CD8-positive, alpha-beta memory T cell (primary cell): ENCODE data around the gene TIMM22. TPM values are rescaled to one million over a fixed set of nuclear protein-coding genes. Genes with fewer than 3 reads are reported as not detected.

Experiments
- CTCF ChIA-PET: fragments of 350-600 bp; sonication (Branson Sonifier 250); formaldehyde crosslinking; loops from one replicate; lab custom pipeline; 2021; ENCODE audit warnings: antibody characterized with exemption; lab: Charles Lee
- POLR2A ChIA-PET: fragments of 350-600 bp; sonication (Branson Sonifier 250); formaldehyde crosslinking; loops from one replicate; lab custom pipeline; 2021; ENCODE audit warnings: antibody characterized with exemption; lab: Charles Lee
- DNase-seq, 5 donors: peaks; one replicate each; pipeline versions ENCODE4 v3.0.0 to v3.0.0-alpha.2; 2020 to 2022; ENCODE audit warnings: mixed read lengths in 1 of 5
- H3K27ac ChIP-seq: one replicate; pipeline ENCODE4 v1.7.0; 2013; ENCODE audit warnings: low read depth, mild to moderate bottlenecking, low read length, moderate library complexity
- H3K27me3 ChIP-seq: 2 replicates; pipeline ENCODE4 v1.7.0; 2013; ENCODE audit warnings: low read length, mild to moderate bottlenecking; ENCODE audit not compliant: insufficient read depth, poor library complexity, severe bottlenecking
- H3K36me3 ChIP-seq: 2 replicates; pipeline ENCODE4 v1.7.0; 2013; ENCODE audit warnings: mild to moderate bottlenecking, low read length, moderate library complexity; ENCODE audit not compliant: insufficient read depth
- H3K4me1 ChIP-seq: 2 replicates; pipeline ENCODE4 v1.7.0; 2013; ENCODE audit warnings: mild to moderate bottlenecking, low read length, moderate library complexity; ENCODE audit not compliant: insufficient read depth
- H3K4me3 ChIP-seq: 2 replicates; pipeline ENCODE4 v1.7.0; 2013; ENCODE audit warnings: mild to moderate bottlenecking, low read length
- H3K9me3 ChIP-seq: 2 replicates; pipeline ENCODE4 v1.7.0; 2013; ENCODE audit warnings: mild to moderate bottlenecking, low read length
- H3K27ac Mint-ChIP-seq, 8 donors: one replicate each; pipeline ENCODE4 v1.8.0; 2020 to 2021; ENCODE audit warnings: mixed read lengths in 8 of 8, mild to moderate bottlenecking in 6 of 8, inconsistent platforms in 3 of 8, moderate library complexity in 3 of 8
- H3K27me3 Mint-ChIP-seq, 2 donors: one replicate each; pipeline ENCODE4 v1.8.0; 2020 to 2021; ENCODE audit warnings: mixed read lengths in 2 of 2, mild to moderate bottlenecking in 1 of 2, moderate library complexity in 1 of 2
- H3K36me3 Mint-ChIP-seq, 3 donors: one replicate each; pipeline ENCODE4 v1.8.0; 2020 to 2021; ENCODE audit warnings: mixed read lengths in 3 of 3, inconsistent platforms in 1 of 3, mild to moderate bottlenecking in 1 of 3
- H3K4me1 Mint-ChIP-seq, 3 donors: one replicate each; pipeline ENCODE4 v1.8.0; 2020 to 2021; ENCODE audit warnings: mixed read lengths in 3 of 3, inconsistent platforms in 1 of 3, mild to moderate bottlenecking in 1 of 3
- H3K4me3 Mint-ChIP-seq, 7 donors: one replicate each; pipeline ENCODE4 v1.8.0; 2020 to 2021; ENCODE audit warnings: mixed read lengths in 7 of 7, mild to moderate bottlenecking in 6 of 7, moderate library complexity in 4 of 7, inconsistent platforms in 2 of 7
- H3K9me3 Mint-ChIP-seq, 5 donors: one replicate each; pipeline ENCODE4 v1.8.0; 2020 to 2022; ENCODE audit warnings: mixed read lengths in 5 of 5, mild to moderate bottlenecking in 3 of 5, moderate library complexity in 2 of 5, inconsistent platforms in 1 of 5
- polyA plus RNA-seq: library from polyadenylated mRNA; unstranded; fragments of 300-500 nt; fragmentation: Illumina TruSeq; gene quantifications from one replicate; pipeline ENCODE4 v1.2.3, GENCODE V29; 2021
- total RNA-seq, 2 experiments: library from RNA; stranded (reverse); gene quantifications; one replicate each; pipeline ENCODE4 v1.2.3, GENCODE V29; 2021

Gene TIMM22
- total and polyA plus RNA-seq, 3 experiments from 2014 or later: 19.9 to 29.2 (median 21.5) TPM

DNA sequence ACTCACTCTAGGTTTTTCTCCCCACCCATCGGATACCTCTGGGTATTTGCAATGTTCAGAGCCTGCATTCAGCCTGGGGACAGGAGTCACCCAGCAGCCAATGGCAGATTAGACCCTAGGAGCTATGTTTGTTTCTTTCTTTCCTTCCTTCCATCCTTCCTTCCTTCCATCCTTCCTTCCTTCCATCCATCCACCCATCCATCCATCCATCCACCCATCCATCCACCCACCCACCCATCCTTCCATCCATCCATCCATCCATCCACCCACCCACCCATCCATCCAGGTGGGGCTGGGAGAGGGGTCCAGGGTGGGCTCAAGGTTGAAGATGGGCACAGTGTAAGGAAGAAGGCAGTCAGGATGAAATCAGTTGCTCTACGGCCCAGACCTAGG lies 39.9 kb downstream of the TIMM22 start:
- ChIA-PET CTCF (no interaction called here), POLR2A (no interaction called here)

DNA sequence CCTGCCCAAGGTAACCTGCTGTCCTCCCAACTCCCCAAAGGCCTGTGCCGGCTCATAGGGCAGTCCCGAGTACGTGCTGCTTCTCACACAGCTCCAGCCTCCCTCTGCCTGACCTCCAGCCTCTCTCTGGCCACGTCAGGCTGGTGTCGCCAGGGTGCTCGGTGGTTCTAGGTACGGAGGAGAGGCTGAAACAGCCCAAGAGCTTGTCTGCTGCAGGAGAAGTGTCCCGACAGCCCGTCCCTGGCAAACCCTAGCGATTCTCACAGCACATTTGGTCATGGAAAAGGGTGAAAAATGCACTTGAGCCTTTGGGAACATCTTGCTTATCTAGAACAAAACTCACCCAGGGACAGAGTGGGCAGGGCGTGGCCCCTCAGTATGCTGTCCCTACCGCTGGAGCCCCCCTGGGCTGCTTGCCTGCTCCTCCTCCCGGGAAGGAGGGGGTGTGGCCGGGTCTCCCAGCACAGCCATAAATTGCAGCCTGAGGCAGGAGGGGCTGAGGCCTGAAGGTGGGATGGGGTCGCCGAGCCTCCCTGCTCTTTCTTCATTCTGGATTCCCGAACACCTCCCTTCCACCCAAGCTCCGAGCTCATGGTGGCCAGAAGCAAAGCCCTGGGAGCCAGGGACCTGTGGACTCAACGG lies 40.4 kb downstream of the TIMM22 start:
- Mint-ChIP-seq H3K27ac (peak overlapping the region in 1 of 8 donors; percentile 91), H3K4me3 (no peak overlapping the region), H3K27me3 (no peaks in the 10 kb centered on the region), H3K36me3 (peaks cover 0 to 41% (median 4%) of the 10 kb centered on the region in 3 donors), H3K4me1 (peaks cover 0 to 4% (median 2%) of the 10 kb centered on the region in 3 donors), H3K9me3 (no peaks in the 10 kb centered on the region)
- ChIA-PET POLR2A (no interaction called here), CTCF (interaction anchor here (1.0 kb wide), 1 partner anchor 11 kb away, joined by 3 read pairs; no protein-coding TSS in a partner anchor)
- no peak overlapping the region for H3K27ac ChIP-seq
- no peak overlapping the region for H3K4me3 ChIP-seq
- no peaks in the 10 kb centered on the region for H3K4me1 ChIP-seq
- no peaks in the 10 kb centered on the region for H3K9me3 ChIP-seq
- peaks cover 4% of the 10 kb centered on the region for H3K36me3 ChIP-seq
- no peak for DNase-seq
- H3K27me3 ChIP-seq: no peaks in the 10 kb centered on the region

More for the DNA sequence above, 39.9 kb downstream of the TIMM22 start:
- DNase-seq: no peak
- Histone ChIP-seq H3K36me3 (peaks cover 4% of the 10 kb centered on the region), H3K27ac (no peak overlapping the region), H3K9me3 (no peaks in the 10 kb centered on the region), H3K4me3 (no peak overlapping the region), H3K27me3 (no peaks in the 10 kb centered on the region), H3K4me1 (no peaks in the 10 kb centered on the region)
- H3K27ac Mint-ChIP-seq: peak overlapping the region in 5 of 8 donors; percentile 23 to 91 (median 57)
- H3K4me3 Mint-ChIP-seq: no peak overlapping the region
- H3K4me1 Mint-ChIP-seq: peaks cover 0 to 4% (median under 1%) of the 10 kb centered on the region in 3 donors
- H3K9me3 Mint-ChIP-seq: no peaks in the 10 kb centered on the region
- H3K27me3 Mint-ChIP-seq: no peaks in the 10 kb centered on the region
- peaks cover 0 to 36% (median under 1%) of the 10 kb centered on the region in 3 donors for H3K36me3 Mint-ChIP-seq

DNA sequence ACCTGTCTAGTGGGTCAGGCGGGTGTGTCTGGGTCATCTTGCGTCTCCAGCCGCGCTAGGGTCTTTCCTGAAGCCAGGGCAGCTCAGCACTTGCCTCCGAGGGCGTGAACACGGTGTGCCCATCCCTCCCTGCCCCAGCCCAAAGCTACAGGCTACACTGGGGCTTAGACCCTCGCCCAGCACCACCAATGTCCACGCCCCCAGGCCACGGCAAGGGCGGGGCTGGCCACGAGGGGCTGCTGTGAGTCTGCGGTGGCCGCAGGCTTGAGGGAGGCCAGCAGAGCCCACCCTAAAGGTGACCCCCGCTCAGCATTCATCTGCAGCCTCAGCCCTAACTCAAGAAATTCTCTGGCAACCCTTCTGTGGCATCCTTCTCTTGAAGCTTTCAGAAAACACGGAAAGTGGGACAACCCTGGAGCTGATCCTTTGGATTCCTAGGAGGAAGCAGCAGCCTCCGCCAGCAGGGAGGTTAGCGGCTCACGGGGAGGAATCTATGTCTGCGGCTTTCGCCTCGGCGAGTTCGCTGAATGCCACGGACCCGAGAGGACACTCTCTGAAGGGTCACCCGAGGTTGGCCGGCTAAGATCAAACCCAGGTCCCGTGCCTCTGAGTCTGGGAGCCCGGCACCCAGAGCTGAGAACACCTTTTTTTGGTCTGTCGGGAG lies 41.7 kb downstream of the TIMM22 start:
- Histone ChIP-seq H3K36me3 (peaks cover 4% of the 10 kb centered on the region), H3K27me3 (no peaks in the 10 kb centered on the region), H3K4me1 (no peaks in the 10 kb centered on the region), H3K4me3 (no peak overlapping the region), H3K9me3 (no peaks in the 10 kb centered on the region), H3K27ac (no peak overlapping the region)
- POLR2A ChIA-PET: no interaction called here
- Mint-ChIP-seq H3K4me1 (peaks cover 0 to 5% (median 4%) of the 10 kb centered on the region in 3 donors), H3K36me3 (peaks cover 0 to 37% (median 8%) of the 10 kb centered on the region in 3 donors), H3K9me3 (no peaks in the 10 kb centered on the region), H3K27ac (peak overlapping the region in 1 of 8 donors; percentile 38), H3K27me3 (no peaks in the 10 kb centered on the region), H3K4me3 (no peak overlapping the region)
- DNase-seq: no peak
- CTCF ChIA-PET: interaction anchor here (1.0 kb wide), 1 partner anchor 10 kb away, joined by 3 read pairs; no protein-coding TSS in a partner anchor

DNA sequence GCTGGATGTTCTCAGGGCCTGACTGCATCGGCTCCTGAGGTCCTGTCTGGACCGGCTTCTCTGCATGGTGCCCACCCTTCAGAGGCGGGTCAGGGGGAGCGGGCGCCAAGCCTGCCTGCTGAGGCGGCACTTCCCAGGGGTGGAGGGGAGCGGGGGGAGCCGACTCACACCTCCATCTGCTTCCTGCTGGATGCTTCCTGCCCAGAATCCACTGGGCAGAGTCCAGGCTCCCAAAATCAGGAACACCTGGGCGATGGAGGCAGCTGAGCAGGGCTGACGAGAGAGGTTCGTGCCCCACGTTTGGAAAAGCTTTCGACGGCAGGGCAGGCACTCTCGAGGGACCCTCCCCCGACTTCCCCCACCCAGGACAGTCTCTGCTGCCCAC lies 42.2 kb downstream of the TIMM22 start:
- Histone ChIP-seq H3K4me3 (no peak overlapping the region), H3K27ac (no peak overlapping the region), H3K27me3 (no peaks in the 10 kb centered on the region), H3K9me3 (no peaks in the 10 kb centered on the region), H3K4me1 (no peaks in the 10 kb centered on the region), H3K36me3 (peaks cover 4% of the 10 kb centered on the region)
- Mint-ChIP-seq H3K4me3 (no peak overlapping the region), H3K36me3 (peaks cover 0 to 33% (median 8%) of the 10 kb centered on the region in 3 donors), H3K4me1 (peaks cover 0 to 5% (median 3%) of the 10 kb centered on the region in 3 donors), H3K27ac (peak overlapping the region in 1 of 8 donors; percentile 38), H3K9me3 (no peaks in the 10 kb centered on the region), H3K27me3 (no peaks in the 10 kb centered on the region)
- CTCF ChIA-PET: no interaction called here
- POLR2A ChIA-PET: no interaction called here
- no peak for DNase-seq

DNA sequence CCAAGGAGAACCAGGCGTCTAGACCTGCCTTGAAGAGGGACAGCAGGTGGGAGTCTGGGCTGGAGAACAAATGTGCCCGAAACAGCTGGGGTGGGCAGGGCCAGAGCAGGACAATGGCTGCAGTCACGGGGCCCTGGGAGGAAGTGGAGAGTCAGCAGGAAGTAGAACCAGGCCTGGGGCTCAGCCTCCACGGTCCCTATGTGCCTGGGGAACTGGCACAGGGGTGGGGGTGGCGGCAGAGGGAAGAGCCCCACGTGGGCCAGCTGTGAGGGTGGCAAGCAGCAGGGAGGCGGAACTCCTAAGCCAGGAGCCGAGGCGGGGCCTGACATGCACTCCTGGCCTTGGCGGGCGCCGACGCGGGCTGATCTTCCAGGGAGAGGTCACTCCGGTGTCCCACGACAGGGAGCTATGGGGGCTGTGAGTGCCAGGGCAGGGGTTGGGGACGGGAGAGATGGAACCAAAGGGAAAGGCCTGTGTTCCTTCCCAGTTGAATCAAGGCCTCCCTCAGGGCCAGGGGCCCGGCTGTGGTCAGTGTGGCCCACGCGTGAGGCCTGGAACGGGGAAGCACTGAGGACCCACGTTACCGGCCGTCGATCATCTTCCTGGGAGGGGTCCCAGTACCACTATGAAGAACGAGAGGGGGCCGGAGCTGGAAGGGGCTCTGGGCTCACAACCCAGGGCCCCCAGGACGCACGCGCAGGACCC lies 42.7 kb downstream of the TIMM22 start:
- DNase-seq: no peak
- Histone ChIP-seq H3K4me1 (no peaks in the 10 kb centered on the region), H3K36me3 (peaks cover 4% of the 10 kb centered on the region), H3K4me3 (no peak overlapping the region), H3K9me3 (no peaks in the 10 kb centered on the region), H3K27ac (no peak overlapping the region), H3K27me3 (no peaks in the 10 kb centered on the region)
- Mint-ChIP-seq H3K9me3 (no peaks in the 10 kb centered on the region), H3K4me3 (no peak overlapping the region), H3K27ac (no peak overlapping the region), H3K27me3 (no peaks in the 10 kb centered on the region), H3K36me3 (peaks cover 0 to 33% (median 8%) of the 10 kb centered on the region in 3 donors), H3K4me1 (peaks cover 0 to 6% (median under 1%) of the 10 kb centered on the region in 3 donors)
- ChIA-PET POLR2A (no interaction called here), CTCF (no interaction called here)

DNA sequence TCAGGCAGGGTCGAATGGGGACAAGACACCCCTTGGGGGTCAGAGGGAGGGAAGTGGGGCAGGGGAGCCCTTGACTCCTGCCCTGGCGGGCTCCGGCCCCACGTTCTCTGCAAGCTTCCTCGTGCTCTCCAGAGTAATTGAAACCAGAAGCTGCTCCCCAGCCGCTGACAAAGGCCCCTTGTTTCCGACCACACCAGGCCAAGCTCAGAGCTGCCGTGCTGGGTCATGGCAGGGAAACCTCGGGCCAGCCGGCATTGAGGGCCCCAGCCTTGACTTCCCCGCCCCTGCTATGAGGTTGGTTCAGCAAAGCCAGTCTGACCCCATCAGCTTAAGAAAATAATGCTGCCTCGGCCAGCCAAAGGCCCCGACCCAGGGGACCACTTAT lies 43.3 kb downstream of the TIMM22 start:
- H3K27ac ChIP-seq: no peak overlapping the region
- no peaks in the 10 kb centered on the region for H3K27me3 ChIP-seq
- DNase-seq: no peak
- peaks cover 4% of the 10 kb centered on the region for H3K36me3 ChIP-seq
- H3K4me1 ChIP-seq: no peaks in the 10 kb centered on the region
- peaks cover 0 to 35% (median 12%) of the 10 kb centered on the region in 3 donors for H3K36me3 Mint-ChIP-seq
- no peaks in the 10 kb centered on the region for H3K9me3 Mint-ChIP-seq
- no peak overlapping the region for H3K4me3 ChIP-seq
- H3K27ac Mint-ChIP-seq: no peak overlapping the region
- H3K9me3 ChIP-seq: no peaks in the 10 kb centered on the region
- POLR2A ChIA-PET: no interaction called here
- H3K4me3 Mint-ChIP-seq: no peak overlapping the region
- peaks cover 3 to 11% (median 6%) of the 10 kb centered on the region in 3 donors for H3K4me1 Mint-ChIP-seq
- H3K27me3 Mint-ChIP-seq: no peaks in the 10 kb centered on the region
- CTCF ChIA-PET: no interaction called here

DNA sequence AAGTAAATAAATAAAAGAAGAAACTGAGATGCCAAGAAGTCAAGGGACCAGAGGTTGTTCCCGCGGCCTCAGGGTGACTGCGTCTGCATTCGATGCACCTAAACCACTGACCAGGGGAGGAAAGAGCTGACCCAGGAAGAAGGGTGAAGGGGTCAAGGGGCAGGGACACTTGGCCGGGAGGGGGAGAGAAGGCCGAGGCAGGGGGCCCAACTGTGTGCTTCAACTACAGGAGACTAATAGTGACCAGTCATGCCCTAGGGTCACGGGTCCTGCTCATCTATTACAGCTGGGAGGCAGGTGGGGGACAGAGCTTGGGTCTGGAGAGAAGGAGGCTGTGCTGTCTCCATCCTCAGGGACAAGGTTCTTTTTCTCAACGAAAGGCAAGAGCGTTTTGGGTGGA lies 44.8 kb downstream of the TIMM22 start:
- Histone ChIP-seq H3K36me3 (peaks cover 4% of the 10 kb centered on the region), H3K9me3 (no peaks in the 10 kb centered on the region), H3K4me1 (no peaks in the 10 kb centered on the region), H3K27me3 (no peaks in the 10 kb centered on the region), H3K27ac (no peak overlapping the region), H3K4me3 (no peak overlapping the region)
- no peaks in the 10 kb centered on the region for H3K27me3 Mint-ChIP-seq
- CTCF ChIA-PET: no interaction called here
- DNase-seq: no peak
- peaks cover 7 to 11% (median 8%) of the 10 kb centered on the region in 3 donors for H3K4me1 Mint-ChIP-seq
- H3K36me3 Mint-ChIP-seq: peaks cover 0 to 45% (median 12%) of the 10 kb centered on the region in 3 donors
- H3K27ac Mint-ChIP-seq: no peak overlapping the region
- H3K9me3 Mint-ChIP-seq: no peaks in the 10 kb centered on the region
- POLR2A ChIA-PET: no interaction called here
- H3K4me3 Mint-ChIP-seq: no peak overlapping the region

DNA sequence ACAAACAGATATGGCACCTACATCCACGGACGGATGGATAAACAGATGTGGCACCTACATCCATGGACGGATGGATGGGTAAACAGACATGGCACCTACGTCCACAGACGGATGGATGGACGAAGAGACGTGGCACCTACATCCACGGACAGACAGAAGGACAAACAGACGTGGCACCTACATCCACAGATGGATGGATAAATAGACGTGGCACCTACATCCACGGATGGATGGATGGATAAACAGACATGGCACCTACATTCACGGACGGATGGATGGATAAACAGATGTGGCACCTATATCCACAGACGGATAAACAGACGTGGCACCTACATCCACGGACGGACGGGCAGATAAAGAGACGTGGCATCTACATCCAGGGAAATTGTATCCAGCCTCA lies 45.6 kb downstream of the TIMM22 start:
- peaks cover 7 to 11% (median 8%) of the 10 kb centered on the region in 3 donors for H3K4me1 Mint-ChIP-seq
- Histone ChIP-seq H3K9me3 (no peaks in the 10 kb centered on the region), H3K27ac (no peak overlapping the region), H3K4me3 (no peak overlapping the region), H3K27me3 (no peaks in the 10 kb centered on the region), H3K4me1 (no peaks in the 10 kb centered on the region), H3K36me3 (peaks cover 4% of the 10 kb centered on the region)
- no peaks in the 10 kb centered on the region for H3K27me3 Mint-ChIP-seq
- H3K36me3 Mint-ChIP-seq: peaks cover 0 to 50% (median 12%) of the 10 kb centered on the region in 3 donors
- no peaks in the 10 kb centered on the region for H3K9me3 Mint-ChIP-seq
- POLR2A ChIA-PET: no interaction called here
- DNase-seq: no peak
- no peak overlapping the region for H3K27ac Mint-ChIP-seq
- H3K4me3 Mint-ChIP-seq: no peak overlapping the region
- CTCF ChIA-PET: no interaction called here
